IPS-15b (cell line): ENCODE measurements around the gene RGS3.

ENCODE experiments used
- H3K27me3 ChIP-seq: one replicate; pipeline ENCODE4 v1.6.1; 2013; ENCODE audit warnings: low read length; ENCODE audit not compliant: control insufficient read depth, insufficient read depth
- H3K36me3 ChIP-seq: one replicate; pipeline ENCODE4 v1.6.1; 2013; ENCODE audit warnings: low read length; ENCODE audit not compliant: control insufficient read depth, insufficient read depth
- H3K4me1 ChIP-seq: one replicate; pipeline ENCODE4 v1.6.1; 2013; ENCODE audit warnings: mild to moderate bottlenecking, low read length; ENCODE audit not compliant: control insufficient read depth, insufficient read depth
- H3K4me3 ChIP-seq: one replicate; pipeline ENCODE4 v1.5.1; 2013; ENCODE audit warnings: low read depth, low read length
- H3K9ac ChIP-seq: one replicate; pipeline ENCODE4 v1.6.1; 2013; ENCODE audit warnings: low read depth, mild to moderate bottlenecking, low read length
- H3K9me3 ChIP-seq: one replicate; pipeline ENCODE4 v1.6.1; 2013; ENCODE audit warnings: mild to moderate bottlenecking, low read length; ENCODE audit not compliant: control insufficient read depth, insufficient read depth

The RGS3 gene

DNA sequence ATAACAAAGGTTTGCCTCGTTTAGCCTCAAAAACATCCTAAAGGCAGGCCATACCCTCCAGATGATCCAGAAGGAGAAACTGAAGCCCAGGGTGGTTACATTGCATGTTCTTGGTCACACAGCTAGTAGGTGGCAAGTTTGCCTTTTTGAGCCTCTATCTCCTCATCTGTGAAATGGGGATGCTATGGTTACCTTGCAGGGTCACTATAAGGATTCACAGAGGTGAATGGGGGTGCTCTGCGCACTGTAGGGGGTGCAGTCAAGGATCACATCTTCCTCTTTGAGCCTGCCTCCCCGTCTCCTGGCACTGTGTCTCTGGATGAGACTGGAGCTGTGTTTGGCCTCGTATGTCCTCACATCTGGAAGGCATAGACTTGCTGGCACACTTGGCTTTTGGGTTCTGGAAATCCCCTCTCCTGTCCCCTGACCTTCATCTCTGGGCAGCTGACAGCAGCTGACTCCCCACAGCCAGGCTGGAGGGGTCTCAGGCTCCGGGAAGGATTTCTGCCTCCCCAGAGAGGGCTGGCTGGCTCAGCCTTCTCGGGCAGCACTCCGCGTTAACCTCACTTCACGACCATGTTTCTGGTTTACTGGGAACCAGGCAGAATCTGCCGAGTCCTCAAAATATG lies 167.7 kb downstream of the RGS3 start:
- Histone ChIP-seq H3K4me3 (no peak overlapping the region), H3K27me3 (peaks cover 28% of the 10 kb centered on the region), H3K9me3 (no peaks in the 10 kb centered on the region), H3K36me3 (no peaks in the 10 kb centered on the region), H3K4me1 (no peaks in the 10 kb centered on the region), H3K9ac (no peak overlapping the region)

DNA sequence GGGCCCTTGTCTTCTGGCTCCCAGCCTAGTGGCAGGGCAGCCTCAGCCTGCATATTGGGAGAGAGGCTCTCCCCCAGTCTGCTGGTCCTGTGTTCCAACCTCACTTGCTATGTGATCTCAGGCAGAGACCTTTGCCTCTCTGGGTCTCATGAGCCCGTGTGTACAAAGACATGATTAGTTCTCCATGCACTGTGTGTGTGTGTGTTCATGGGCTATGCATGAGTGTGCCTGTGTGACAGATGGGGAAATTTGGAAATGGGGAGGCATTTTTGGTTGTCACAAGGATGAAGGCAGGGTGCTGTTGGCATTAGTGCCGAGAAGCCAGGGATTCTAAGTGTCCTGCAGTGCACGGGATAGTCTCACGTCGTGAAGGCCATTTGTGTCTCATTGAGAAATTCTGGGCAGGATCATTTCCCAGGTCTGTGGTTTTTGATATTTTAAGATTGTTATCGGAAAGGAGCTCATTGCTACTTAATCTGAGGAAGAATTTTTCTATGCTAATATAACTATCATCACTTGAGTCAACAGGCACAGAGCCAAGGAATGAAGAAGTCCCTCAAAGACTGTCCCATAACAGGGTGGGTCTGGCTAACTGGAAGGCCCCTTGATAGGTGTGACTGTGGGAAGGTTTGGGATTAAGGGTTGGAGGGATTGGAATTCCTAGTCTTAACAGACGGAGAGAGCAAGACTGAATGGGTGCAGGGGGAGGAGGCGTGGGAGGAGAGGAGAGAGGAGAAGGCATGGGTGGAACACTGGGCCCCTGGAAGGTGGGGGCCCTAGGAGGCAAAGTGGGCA lies 168.5 kb downstream of the RGS3 start:
- Histone ChIP-seq H3K4me3 (no peak overlapping the region), H3K9me3 (no peaks in the 10 kb centered on the region), H3K4me1 (no peaks in the 10 kb centered on the region), H3K9ac (no peak overlapping the region), H3K27me3 (peaks cover 33% of the 10 kb centered on the region), H3K36me3 (no peaks in the 10 kb centered on the region)

DNA sequence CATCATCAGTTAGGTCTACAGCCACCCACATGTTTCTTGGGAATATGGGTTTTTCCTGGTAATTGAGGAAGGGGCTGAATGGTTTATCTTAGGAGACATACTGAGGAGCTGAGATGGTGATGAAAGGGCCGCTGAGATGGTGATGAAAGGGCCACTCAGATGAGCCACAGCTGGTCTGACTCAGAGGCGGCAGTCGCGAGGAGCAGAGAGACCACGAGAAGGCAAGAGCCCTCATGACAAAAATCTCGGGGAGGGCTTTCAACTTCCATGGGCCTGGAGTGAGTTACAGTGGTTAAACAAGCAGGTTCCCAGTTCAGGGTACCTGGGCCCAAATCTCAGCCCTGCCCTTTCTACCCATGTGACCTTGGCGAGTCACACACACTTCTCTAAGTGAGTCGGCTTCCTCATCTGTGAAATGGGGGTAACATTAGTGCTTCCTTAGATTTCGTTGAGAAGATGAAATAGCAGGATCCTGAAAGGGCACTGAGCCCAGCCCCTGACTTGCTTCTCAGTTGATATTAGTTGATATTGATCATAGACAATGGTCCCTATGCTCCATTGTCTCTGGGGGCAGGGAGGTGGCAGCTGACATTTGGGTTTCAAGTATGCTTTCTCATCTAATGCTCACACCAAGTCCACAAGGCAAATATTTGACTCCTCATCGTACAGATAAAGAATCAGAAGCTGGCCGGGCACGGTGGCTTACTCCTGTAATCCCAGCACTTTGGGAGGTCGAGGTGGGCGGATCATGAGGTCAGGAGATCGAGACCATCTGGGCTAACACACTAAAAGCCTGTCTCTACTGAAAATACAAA lies 169.5 kb downstream of the RGS3 start:
- no peaks in the 10 kb centered on the region for H3K4me1 ChIP-seq
- H3K36me3 ChIP-seq = no peaks in the 10 kb centered on the region
- no peak overlapping the region for H3K4me3 ChIP-seq
- H3K27me3 ChIP-seq = peaks cover 29% of the 10 kb centered on the region
- H3K9me3 ChIP-seq = no peaks in the 10 kb centered on the region
- no peak overlapping the region for H3K9ac ChIP-seq

DNA sequence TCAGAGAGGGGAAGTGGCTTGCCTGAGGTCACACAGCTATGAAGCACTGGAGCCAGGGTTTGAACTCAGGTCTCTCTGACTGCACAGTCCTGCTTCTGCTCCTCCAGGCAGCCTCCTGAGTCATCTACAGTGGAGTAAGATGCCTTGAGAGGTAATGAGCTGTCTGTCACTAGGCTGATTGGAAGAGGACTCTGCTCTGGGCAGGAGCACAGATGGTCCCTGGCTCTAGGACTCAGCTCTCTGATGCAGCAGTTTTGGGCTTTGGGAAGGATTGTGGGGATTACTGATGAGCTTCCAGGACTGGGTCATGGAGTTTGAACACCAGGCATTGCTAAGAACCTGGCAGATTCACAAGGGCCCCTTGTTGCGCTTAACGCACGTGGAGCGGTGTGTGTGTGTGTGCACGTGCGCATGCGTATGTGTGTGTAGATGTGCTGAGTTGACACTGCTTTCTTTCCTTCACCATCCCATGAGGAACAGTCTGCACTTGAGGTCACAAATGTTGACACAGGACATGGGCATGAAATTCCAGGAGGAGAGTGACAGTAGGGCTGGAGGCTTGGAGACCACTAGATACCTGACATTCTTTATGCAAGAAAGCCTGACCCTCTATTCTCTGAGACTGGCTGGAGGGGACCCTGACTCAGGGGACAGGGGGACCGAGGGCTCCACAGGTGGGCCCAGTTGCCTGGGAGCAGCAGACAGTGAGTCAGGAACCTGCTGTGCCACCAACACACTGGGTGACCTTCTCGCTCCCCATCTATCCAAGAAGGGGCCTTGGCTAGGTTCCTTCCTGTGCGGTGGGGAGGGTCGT lies 170.5 kb downstream of the RGS3 start:
- no peaks in the 10 kb centered on the region for H3K4me1 ChIP-seq
- H3K9ac ChIP-seq = no peak overlapping the region
- H3K9me3 ChIP-seq = no peaks in the 10 kb centered on the region
- no peaks in the 10 kb centered on the region for H3K36me3 ChIP-seq
- peaks cover 39% of the 10 kb centered on the region for H3K27me3 ChIP-seq
- no peak overlapping the region for H3K4me3 ChIP-seq

DNA sequence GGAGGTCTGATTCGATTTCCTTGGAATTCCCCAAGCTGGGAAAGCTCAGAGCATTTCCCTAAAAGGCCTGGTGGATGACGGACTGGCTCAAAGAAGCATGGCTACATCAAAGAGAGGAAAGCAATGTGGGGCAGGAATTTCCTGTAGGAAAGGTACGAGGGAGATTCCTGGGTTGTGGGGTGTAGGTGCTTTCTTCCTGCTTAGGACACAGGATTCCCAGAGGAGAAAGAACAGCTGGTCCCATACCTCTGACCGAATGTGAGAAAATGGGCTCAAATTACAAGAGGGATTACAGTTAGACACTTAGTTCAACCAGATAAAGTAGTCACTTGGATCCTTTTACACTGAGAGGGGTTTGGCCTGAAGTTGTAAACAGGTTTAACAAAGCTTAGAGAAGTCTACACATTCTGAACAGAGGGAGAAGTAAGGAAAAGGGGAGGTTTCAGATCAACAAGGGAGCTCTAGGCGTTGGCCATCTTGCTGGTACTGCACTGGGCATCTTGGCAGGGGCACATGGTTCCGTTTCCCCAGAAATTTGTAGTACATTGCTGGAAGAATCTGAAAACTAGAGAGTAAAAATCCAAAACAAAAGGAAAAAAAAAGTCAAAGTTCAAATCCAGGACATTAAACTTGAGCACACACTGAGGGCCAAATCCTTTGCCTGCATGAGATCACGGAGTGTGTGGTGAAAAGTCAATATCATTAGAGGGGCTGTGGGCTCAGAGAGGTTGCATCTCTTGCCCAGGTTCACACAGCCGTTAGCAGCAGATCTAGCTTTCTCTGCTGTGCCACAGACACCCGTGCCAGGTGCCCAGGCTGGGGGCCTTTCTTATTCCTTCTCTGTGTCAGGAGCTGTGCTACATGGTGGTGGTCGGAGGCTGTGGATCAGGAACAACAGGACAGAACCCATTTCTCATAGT lies 171.3 kb downstream of the RGS3 start:
- H3K4me1 ChIP-seq = no peaks in the 10 kb centered on the region
- H3K27me3 ChIP-seq = peaks cover 48% of the 10 kb centered on the region
- no peaks in the 10 kb centered on the region for H3K36me3 ChIP-seq
- H3K4me3 ChIP-seq = no peak overlapping the region
- no peak overlapping the region for H3K9ac ChIP-seq
- H3K9me3 ChIP-seq = no peaks in the 10 kb centered on the region

DNA sequence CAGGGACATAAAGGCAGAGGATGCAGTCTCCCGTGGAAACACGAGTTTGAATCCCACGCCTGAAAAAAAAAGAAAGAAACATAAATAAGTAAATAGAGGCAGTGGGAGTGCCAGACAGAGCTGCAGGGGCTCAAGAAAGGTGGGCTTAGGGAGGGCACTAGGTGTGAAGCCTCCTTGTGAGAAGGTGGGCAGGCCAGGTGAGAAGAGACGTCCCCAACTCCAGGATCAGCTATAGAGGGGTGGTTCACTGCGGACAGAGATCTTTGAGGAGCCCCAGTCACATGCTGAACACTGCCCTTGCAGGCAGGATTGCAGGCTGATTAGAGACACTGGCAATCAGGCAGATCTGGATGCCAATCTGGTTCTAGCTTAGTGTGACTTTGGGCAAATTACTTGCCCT lies 172.1 kb downstream of the RGS3 start:
- Histone ChIP-seq H3K9me3 (no peaks in the 10 kb centered on the region), H3K36me3 (no peaks in the 10 kb centered on the region), H3K27me3 (peaks cover 55% of the 10 kb centered on the region), H3K4me1 (no peaks in the 10 kb centered on the region), H3K4me3 (no peak overlapping the region), H3K9ac (no peak overlapping the region)

DNA sequence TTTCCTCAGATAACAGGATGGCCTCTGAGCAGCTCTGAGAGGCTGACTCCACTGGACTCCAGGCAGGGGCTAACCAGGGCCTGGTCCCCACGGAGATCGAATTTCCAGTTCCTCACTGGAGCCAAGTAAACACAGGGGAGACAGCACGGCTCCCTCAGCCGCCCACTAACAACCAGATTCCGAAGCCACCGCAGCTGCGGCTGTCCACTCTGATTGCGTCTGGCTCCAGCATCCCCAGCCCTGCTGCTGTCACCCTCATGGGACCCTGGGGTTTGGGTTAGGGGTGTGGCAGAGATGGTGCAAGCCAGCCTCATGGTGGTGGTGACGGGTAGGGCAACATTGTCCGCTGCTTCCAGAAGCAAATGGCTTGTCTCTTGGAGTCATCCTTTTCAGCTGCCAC lies 172.6 kb downstream of the RGS3 start:
- H3K9me3 ChIP-seq = no peaks in the 10 kb centered on the region
- H3K9ac ChIP-seq = no peak overlapping the region
- H3K36me3 ChIP-seq = no peaks in the 10 kb centered on the region
- no peak overlapping the region for H3K4me3 ChIP-seq
- H3K4me1 ChIP-seq = no peaks in the 10 kb centered on the region
- H3K27me3 ChIP-seq = peaks cover 59% of the 10 kb centered on the region

DNA sequence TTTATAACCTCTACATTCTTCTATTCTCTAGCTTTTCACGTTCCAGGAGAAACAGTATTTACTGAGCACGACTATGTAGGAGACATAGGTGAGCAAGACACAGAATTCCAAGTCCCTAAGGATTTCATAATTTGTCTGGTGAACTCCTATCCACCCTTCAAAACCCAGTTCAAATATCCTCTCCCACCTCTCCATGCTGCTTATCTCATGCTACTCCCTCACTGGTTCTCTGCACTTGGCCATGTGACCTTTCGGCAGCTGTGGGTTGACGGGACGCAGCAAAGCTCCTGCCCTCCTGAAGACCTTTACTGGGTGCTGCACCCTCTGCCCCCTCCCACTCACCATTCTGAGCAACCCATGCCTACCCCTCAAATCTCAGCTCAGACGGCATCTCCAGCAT lies 173.2 kb downstream of the RGS3 start:
- Histone ChIP-seq H3K4me3 (no peak overlapping the region), H3K9ac (no peak overlapping the region), H3K36me3 (no peaks in the 10 kb centered on the region), H3K9me3 (no peaks in the 10 kb centered on the region), H3K4me1 (no peaks in the 10 kb centered on the region), H3K27me3 (peaks cover 62% of the 10 kb centered on the region)

DNA sequence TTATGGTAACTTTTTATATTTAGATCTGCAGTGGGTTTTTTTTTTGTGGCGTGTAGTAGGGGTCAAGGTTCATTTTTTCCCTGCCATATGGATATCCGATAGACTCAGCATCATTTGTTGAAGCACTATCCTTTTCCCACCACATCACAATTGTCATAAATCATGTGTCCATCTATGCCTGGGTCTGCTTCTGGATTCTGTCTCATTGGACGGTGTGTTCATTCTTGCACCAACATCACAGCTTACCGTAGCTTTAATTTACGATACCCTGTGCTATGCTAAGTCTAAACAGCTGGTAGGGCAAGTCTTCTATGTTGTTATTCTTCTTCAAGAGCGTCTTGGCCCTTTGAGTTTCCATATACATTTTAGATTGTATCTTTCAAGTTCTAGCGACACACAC lies 175.0 kb downstream of the RGS3 start:
- H3K4me1 ChIP-seq = no peaks in the 10 kb centered on the region
- no peaks in the 10 kb centered on the region for H3K9me3 ChIP-seq
- H3K36me3 ChIP-seq = no peaks in the 10 kb centered on the region
- peaks cover 80% of the 10 kb centered on the region for H3K27me3 ChIP-seq
- no peak overlapping the region for H3K9ac ChIP-seq
- H3K4me3 ChIP-seq = no peak overlapping the region

DNA sequence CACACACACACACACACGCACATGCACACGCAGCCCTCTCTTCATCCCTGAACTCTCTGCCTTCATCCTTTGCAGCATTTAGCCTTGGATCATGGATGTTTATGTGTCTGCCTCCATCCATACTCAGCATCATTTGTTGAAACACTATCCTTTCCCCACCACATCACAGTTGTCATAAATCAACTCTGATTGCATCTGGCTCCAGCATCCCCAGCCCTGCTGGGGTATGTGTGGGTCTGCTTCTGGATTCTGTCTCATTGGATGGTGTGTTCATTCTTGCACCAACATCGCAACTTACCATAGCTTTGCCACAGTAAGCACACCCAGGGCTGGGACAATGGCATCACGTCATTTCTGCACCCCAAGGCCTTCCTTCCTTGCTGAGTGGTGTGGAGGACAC lies 175.4 kb downstream of the RGS3 start:
- peaks cover 81% of the 10 kb centered on the region for H3K27me3 ChIP-seq

More for the DNA sequence above, 175.4 kb downstream of the RGS3 start:
- no peaks in the 10 kb centered on the region for H3K36me3 ChIP-seq
- no peaks in the 10 kb centered on the region for H3K4me1 ChIP-seq
- H3K9ac ChIP-seq = no peak overlapping the region
- no peak overlapping the region for H3K4me3 ChIP-seq
- no peaks in the 10 kb centered on the region for H3K9me3 ChIP-seq
